ENCODE results near the gene CEP350. TPM values are rescaled to one million over a fixed set of nuclear protein-coding genes. Genes with fewer than 3 reads are reported as not detected.
A peak's percentile ranks its signal among the peaks of the same experiment; 100 is the strongest.

Gene CEP350
- total and polyA plus RNA-seq, 2 of the 13 experiments (the other 11 are each of a cell fraction or from before 2014, with no cell fraction given): 7.6 to 35.9 TPM

DNA sequence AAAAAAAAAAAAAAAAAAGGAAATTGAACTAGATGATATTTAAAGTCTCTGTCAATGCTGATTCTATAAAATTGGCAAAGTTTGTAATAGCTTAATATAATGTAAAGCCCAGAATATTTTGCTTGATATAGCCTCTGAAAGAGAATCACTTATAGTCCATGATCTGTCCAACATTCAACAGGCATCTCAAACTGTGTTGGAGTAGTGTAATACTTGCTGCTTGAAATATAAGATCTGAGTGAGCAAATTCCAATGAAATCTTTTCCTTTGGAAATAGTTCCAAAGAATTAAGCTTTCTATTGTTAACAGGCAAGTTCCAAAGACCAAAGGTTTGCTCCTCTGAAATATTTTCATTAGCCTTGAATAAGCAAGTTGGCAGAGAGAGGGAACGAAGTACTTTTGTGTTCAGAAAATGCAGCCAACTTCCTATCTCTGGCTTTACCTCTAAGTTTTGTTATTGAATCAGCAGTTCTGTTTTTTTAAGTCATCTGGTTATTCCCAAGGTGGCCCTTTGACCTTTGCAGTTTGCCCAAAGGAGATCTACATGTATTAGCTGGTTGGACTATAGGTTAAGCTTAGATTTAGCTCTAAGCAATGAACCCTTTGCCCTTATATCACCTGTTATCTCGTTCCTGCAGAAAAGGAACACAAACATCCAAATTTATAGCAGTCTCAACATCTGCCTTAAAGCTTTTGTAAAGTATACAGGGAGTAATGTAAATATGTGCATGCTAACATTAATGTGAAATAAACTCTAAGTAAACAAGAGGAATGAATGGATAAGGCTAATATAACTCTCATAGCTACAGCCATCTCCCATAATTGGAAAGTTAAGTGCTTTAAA, 24.4 kb upstream of the CEP350 start:
- Histone ChIP-seq H3K9me3 (ENCODE audit: low read length) (no peaks in the 10 kb centered on the region), H2AFZ (ENCODE audit: low read length) (no peak overlapping the region), H3K27ac (ENCODE audit: extremely low read length, insufficient read depth, low read length) (no peak overlapping the region), H3K4me3 (replicated peaks in 1 of 3; ENCODE audit: insufficient read depth in 1 of 3, low read depth in 2 of 3, low read length in 3 of 3) (no peak overlapping the region), H3K27me3 (ENCODE audit: control insufficient read depth in 1 of 2, insufficient read depth in 2 of 2, low read length in 2 of 2) (no peaks in the 10 kb centered on the region), H3K79me2 (ENCODE audit: insufficient read depth, low read length) (no peaks in the 10 kb centered on the region), H3K4me1 (ENCODE audit: insufficient read depth, low read length) (peaks cover 11% of the 10 kb centered on the region), H3K9ac (ENCODE audit: insufficient read depth, low read depth, low read length) (no peak overlapping the region), H3K36me3 (replicated peaks in 1 of 2; ENCODE audit: control insufficient read depth in 1 of 2, insufficient read depth in 2 of 2, low read length in 2 of 2) (no peaks in the 10 kb centered on the region), H3K4me2 (ENCODE audit: low read depth, low read length) (no peak overlapping the region; the same call in 1 of the 2 replicates), H4K20me1 (ENCODE audit: insufficient read depth, low read length) (no peaks in the 10 kb centered on the region)
- CTCF ChIA-PET (ENCODE audit: low intra/inter-chr PET ratio, low total read pairs): no interaction called here
- TF ChIP-seq HNF4A (CRISPR knock-in tag; IDR thresholded peaks at IDR 0.05) (peak; percentile 21; the same call in 1 of the 2 replicates), MXI1 (IDR thresholded peaks at IDR 0.05; ENCODE audit: borderline replicate concordance, low read depth, low read length) (no peak), NR2F6 (IDR thresholded peaks at IDR 0.05) (peak; percentile 37), NR2F6 (CRISPR knock-in tag; IDR thresholded peaks at IDR 0.05) (no peak)
- intact Hi-C loops (cut with micrococcal nuclease; ENCODE audit: unreplicated experiment): no loop called here
- ATAC-seq (no peak; the same call in 2 of the 3 replicates), FAIRE-seq (no peak), DNase-seq (ENCODE audit: low spot score) (peak; percentile 3)
- in situ Hi-C loops (cut with HindIII; ENCODE audit: extremely low pct_ligation_motif_present, low pct_unique_long_range_greater_than_20kb): no loop called here
- POLR2A ChIA-PET: no interaction called here
- BruUV-seq (replicated peaks): no TSS peak
- 10% methylated on average over 2 of the region's 2 CpGs for WGBS (ENCODE audit: low lambda C conversion rate)

- intact Hi-C loops (cut with micrococcal nuclease; ENCODE audit: unreplicated experiment): no loop called here
- no peak overlapping the region for H3K9ac ChIP-seq (ENCODE audit: insufficient read depth, low read depth, low read length)
- no peak overlapping the region for H3K27ac ChIP-seq (ENCODE audit: extremely low read length, insufficient read depth, low read length)
- ATAC-seq: no peak
- peaks cover 11% of the 10 kb centered on the region for H3K4me1 ChIP-seq (ENCODE audit: insufficient read depth, low read length)
- H3K36me3 ChIP-seq (replicated peaks in 1 of 2; ENCODE audit: control insufficient read depth in 1 of 2, insufficient read depth in 2 of 2, low read length in 2 of 2): no peaks in the 10 kb centered on the region
- H3K4me2 ChIP-seq (ENCODE audit: low read depth, low read length): no peak overlapping the region
- FAIRE-seq: no peak
- POLR2A ChIA-PET: no interaction called here
- DNase-seq (ENCODE audit: low spot score): no peak
- BruUV-seq (replicated peaks): no TSS peak
- in situ Hi-C loops (cut with HindIII; ENCODE audit: extremely low pct_ligation_motif_present, low pct_unique_long_range_greater_than_20kb): no loop called here
- no peaks in the 10 kb centered on the region for H3K9me3 ChIP-seq (ENCODE audit: low read length)
- H3K27me3 ChIP-seq (ENCODE audit: control insufficient read depth in 1 of 2, insufficient read depth in 2 of 2, low read length in 2 of 2): no peaks in the 10 kb centered on the region
- CTCF ChIA-PET (ENCODE audit: low intra/inter-chr PET ratio, low total read pairs): no interaction called here
- TF ChIP-seq, protein P1, sequence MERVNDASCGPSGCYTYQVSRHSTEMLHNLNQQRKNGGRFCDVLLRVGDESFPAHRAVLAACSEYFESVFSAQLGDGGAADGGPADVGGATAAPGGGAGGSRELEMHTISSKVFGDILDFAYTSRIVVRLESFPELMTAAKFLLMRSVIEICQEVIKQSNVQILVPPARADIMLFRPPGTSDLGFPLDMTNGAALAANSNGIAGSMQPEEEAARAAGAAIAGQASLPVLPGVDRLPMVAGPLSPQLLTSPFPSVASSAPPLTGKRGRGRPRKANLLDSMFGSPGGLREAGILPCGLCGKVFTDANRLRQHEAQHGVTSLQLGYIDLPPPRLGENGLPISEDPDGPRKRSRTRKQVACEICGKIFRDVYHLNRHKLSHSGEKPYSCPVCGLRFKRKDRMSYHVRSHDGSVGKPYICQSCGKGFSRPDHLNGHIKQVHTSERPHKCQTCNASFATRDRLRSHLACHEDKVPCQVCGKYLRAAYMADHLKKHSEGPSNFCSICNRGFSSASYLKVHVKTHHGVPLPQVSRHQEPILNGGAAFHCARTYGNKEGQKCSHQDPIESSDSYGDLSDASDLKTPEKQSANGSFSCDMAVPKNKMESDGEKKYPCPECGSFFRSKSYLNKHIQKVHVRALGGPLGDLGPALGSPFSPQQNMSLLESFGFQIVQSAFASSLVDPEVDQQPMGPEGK (CRISPR knock-in tag; IDR thresholded peaks at IDR 0.05): no peak
- TF ChIP-seq ZNF564 (CRISPR knock-in tag; IDR thresholded peaks at IDR 0.05): no peak
- no peak overlapping the region for H2AFZ ChIP-seq (ENCODE audit: low read length)
- 49% methylated on average over 3 of the region's 3 CpGs for WGBS (ENCODE audit: low lambda C conversion rate)
- no peaks in the 10 kb centered on the region for H4K20me1 ChIP-seq (ENCODE audit: insufficient read depth, low read length)
- H3K4me3 ChIP-seq (replicated peaks in 1 of 3; ENCODE audit: insufficient read depth in 1 of 3, low read depth in 2 of 3, low read length in 3 of 3): no peak overlapping the region
- no peaks in the 10 kb centered on the region for H3K79me2 ChIP-seq (ENCODE audit: insufficient read depth, low read length)
These were observed 23.7 kb upstream of the CEP350 start for GRCh38 chr1:179930867-179931266.
